ENCODE data around the gene TMEM30B. TPM values are rescaled to one million over a fixed set of nuclear protein-coding genes. Genes with fewer than 3 reads are reported as not detected.

The TMEM30B gene
- total and polyA plus RNA-seq, 2 of the 4 experiments (the other 2 are of a cell fraction): 0.03 TPM; not detected in 1

GRCh38 chr14:61319706-61320105 is 38.6 kb upstream of the TMEM30B start:
- Histone ChIP-seq H3K27me3 (ENCODE audit: control insufficient read depth, insufficient read depth, low read length) (peaks cover 64% of the 10 kb centered on the region), H2AK5ac (ENCODE audit: low read depth, low read length) (no peak overlapping the region), H4K8ac (ENCODE audit: low read depth in 2 of 2, low read length in 2 of 2) (no peak overlapping the region), H3K56ac (ENCODE audit: extremely low read depth, insufficient read depth, low read length) (no peak overlapping the region), H4K91ac (ENCODE audit: insufficient read depth, low read depth, low read length) (no peak overlapping the region), H2BK15ac (ENCODE audit: low read depth, low read length) (no peak overlapping the region), H3K23ac (ENCODE audit: low read depth, low read length) (no peak overlapping the region), H3K27ac (ENCODE audit: insufficient read depth, low read length) (no peak overlapping the region), H3K9ac (ENCODE audit: low read depth, low read length) (no peak overlapping the region), H3K79me1 (ENCODE audit: low read depth in 1 of 2, low read length in 2 of 2) (no peaks in the 10 kb centered on the region), H2BK5ac (ENCODE audit: low read depth, low read length, poor library complexity, severe bottlenecking) (no peak overlapping the region), H3K9me3 (ENCODE audit: control insufficient read depth, insufficient read depth, low read length) (peaks cover 5% of the 10 kb centered on the region; the same call in 1 of the 2 replicates), H4K5ac (ENCODE audit: low read depth, low read length) (no peak overlapping the region), H2BK120ac (ENCODE audit: low read depth, low read length) (no peak overlapping the region), H2AFZ (replicated peaks; ENCODE audit: low read length, poor library complexity) (no peak overlapping the region), H3K9me1 (ENCODE audit: insufficient read depth, low read length) (no peaks in the 10 kb centered on the region), H3K4me1 (ENCODE audit: control insufficient read depth, insufficient read depth, low read length) (no peaks in the 10 kb centered on the region; the same call in 1 of the 2 replicates), H3K14ac (replicated peaks; ENCODE audit: low read depth, low read length) (no peak overlapping the region), H3K18ac (ENCODE audit: low read depth, low read length) (no peak overlapping the region), H2BK20ac (ENCODE audit: low read depth, low read length) (no peak overlapping the region), H3K4me2 (ENCODE audit: low read depth, low read length) (no peak overlapping the region), H2AK9ac (replicated peaks; ENCODE audit: low read depth, low read length, poor library complexity) (no peak overlapping the region), H3K4me3 (ENCODE audit: insufficient read depth, low read depth, low read length) (no peak overlapping the region), H4K20me1 (ENCODE audit: insufficient read depth, low read length) (no peaks in the 10 kb centered on the region), H3K4ac (ENCODE audit: low read depth, low read length) (no peak overlapping the region), H3K36me3 (ENCODE audit: control insufficient read depth, insufficient read depth, low read length) (no peaks in the 10 kb centered on the region)
- no TSS peak for BruUV-seq (replicated peaks)
- ChIA-PET POLR2A (ENCODE audit: unreplicated experiment) (no interaction called here), CTCF (no interaction called here)
- DNase-seq (no peak), ATAC-seq (ENCODE audit: low read depth) (no peak)
- dilution Hi-C loops (cut with HindIII; ENCODE audit: low sequenced_read_pairs, unreplicated experiment) (no loop called here), in situ Hi-C loops (cut with MboI; ENCODE audit: low sequenced_read_pairs) (no loop called here), intact Hi-C loops (cut with micrococcal nuclease) (no loop called here)
- TF ChIP-seq USF2 (IDR thresholded peaks at IDR 0.05; ENCODE audit: low read depth, low read length): no peak
- no peak for TF ChIP-seq FOS (IDR thresholded peaks at IDR 0.05; ENCODE audit: low read depth, low read length)
- TF ChIP-seq CEBPB (IDR thresholded peaks at IDR 0.05; ENCODE audit: low read depth, low read length): no peak
- no peak for TF ChIP-seq CHD1 (IDR thresholded peaks at IDR 0.05; ENCODE audit: low read depth, low read length)
- no peak for TF ChIP-seq BHLHE40 (IDR thresholded peaks at IDR 0.05; ENCODE audit: low read depth, low read length)
- no peak for TF ChIP-seq MAZ (IDR thresholded peaks at IDR 0.05; ENCODE audit: borderline replicate concordance, low read depth, low read length)
- no peak for TF ChIP-seq MAFK (IDR thresholded peaks at IDR 0.05; ENCODE audit: low read depth, low read length)
- TF ChIP-seq, protein P1, sequence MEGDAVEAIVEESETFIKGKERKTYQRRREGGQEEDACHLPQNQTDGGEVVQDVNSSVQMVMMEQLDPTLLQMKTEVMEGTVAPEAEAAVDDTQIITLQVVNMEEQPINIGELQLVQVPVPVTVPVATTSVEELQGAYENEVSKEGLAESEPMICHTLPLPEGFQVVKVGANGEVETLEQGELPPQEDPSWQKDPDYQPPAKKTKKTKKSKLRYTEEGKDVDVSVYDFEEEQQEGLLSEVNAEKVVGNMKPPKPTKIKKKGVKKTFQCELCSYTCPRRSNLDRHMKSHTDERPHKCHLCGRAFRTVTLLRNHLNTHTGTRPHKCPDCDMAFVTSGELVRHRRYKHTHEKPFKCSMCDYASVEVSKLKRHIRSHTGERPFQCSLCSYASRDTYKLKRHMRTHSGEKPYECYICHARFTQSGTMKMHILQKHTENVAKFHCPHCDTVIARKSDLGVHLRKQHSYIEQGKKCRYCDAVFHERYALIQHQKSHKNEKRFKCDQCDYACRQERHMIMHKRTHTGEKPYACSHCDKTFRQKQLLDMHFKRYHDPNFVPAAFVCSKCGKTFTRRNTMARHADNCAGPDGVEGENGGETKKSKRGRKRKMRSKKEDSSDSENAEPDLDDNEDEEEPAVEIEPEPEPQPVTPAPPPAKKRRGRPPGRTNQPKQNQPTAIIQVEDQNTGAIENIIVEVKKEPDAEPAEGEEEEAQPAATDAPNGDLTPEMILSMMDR (conservative IDR thresholded peaks at IDR 0.05; ENCODE audit: low read depth, low read length): no peak
- TF ChIP-seq NFE2L2 (IDR thresholded peaks at IDR 0.05; ENCODE audit: low read depth, low read length): no peak
- no peak for TF ChIP-seq RAD21 (IDR thresholded peaks at IDR 0.05; ENCODE audit: low read length)
- TF ChIP-seq RFX5 (IDR thresholded peaks at IDR 0.05; ENCODE audit: low read depth, low read length): no peak
- TF ChIP-seq POLR2A (IDR thresholded peaks at IDR 0.05; ENCODE audit: low read depth, low read length): no peak
- TF ChIP-seq, protein P2, sequence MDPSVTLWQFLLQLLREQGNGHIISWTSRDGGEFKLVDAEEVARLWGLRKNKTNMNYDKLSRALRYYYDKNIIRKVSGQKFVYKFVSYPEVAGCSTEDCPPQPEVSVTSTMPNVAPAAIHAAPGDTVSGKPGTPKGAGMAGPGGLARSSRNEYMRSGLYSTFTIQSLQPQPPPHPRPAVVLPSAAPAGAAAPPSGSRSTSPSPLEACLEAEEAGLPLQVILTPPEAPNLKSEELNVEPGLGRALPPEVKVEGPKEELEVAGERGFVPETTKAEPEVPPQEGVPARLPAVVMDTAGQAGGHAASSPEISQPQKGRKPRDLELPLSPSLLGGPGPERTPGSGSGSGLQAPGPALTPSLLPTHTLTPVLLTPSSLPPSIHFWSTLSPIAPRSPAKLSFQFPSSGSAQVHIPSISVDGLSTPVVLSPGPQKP (IDR thresholded peaks at IDR 0.05; ENCODE audit: borderline replicate concordance, low read depth, low read length): no peak
- TF ChIP-seq MXI1 (IDR thresholded peaks at IDR 0.05; ENCODE audit: borderline replicate concordance, low read depth, low read length): no peak
- WGBS, 2 experiments (ENCODE audit: extremely low coverage in 2 of 2, insufficient read length in 1 of 2): no CpG with 5 or more reads among the region's 6 CpGs

All from IMR-90 (cell line).